Right lobe of liver (tissue), 6 donors: ENCODE data around the gene ATP8B3. TPM values are rescaled to one million over a fixed set of nuclear protein-coding genes. Genes with fewer than 3 reads are reported as not detected.

Source experiments
- ATAC-seq, 4 donors: fragments of 200-7000 bp; cut with Tn5 transposase; one replicate each; pipeline ENCODE4 v1.9.1; 2020; ENCODE audit warnings: mild to moderate bottlenecking in 4 of 4, moderate library complexity in 4 of 4
- DNase-seq, 3 donors: peaks; one replicate each; pipeline ENCODE4 v3.0.0-alpha.2; 2020
- H3K27ac ChIP-seq, 3 donors: fragments of 200-600 bp; one replicate each; pipeline ENCODE4 v1.8.0; 2022
- H3K27me3 ChIP-seq, 2 donors: fragments of 200-600 bp; one replicate each; pipeline ENCODE4 v1.8.0; 2022
- H3K36me3 ChIP-seq, 4 donors: fragments of 200-600 bp; sonication (generic) in 1 of 4; one replicate each; pipeline versions ENCODE4 v1.5.1 to v1.8.0; 2017 to 2022; ENCODE audit warnings: control low read depth in 1 of 4
- H3K4me1 ChIP-seq, 4 donors: fragments of 200-600 bp; sonication (generic) in 1 of 4; one replicate each; pipeline versions ENCODE4 v1.5.1 to v1.8.0; 2017 to 2022; ENCODE audit warnings: control low read depth in 1 of 4
- H3K4me3 ChIP-seq, 3 donors: fragments of 200-600 bp; one replicate each; pipeline ENCODE4 v1.8.0; 2022
- H3K9me3 ChIP-seq, 4 donors: fragments of 200-600 bp; sonication (generic) in 1 of 4; one replicate each; pipeline versions ENCODE4 v1.5.1 to v1.8.0; 2017 to 2022; ENCODE audit warnings: control low read depth in 1 of 4
- POLR2A ChIP-seq: fragments of 450-650 bp; IDR thresholded peaks from one replicate; pipeline ENCODE4 v1.6.1; 2017; ENCODE audit warnings: antibody characterized with exemption, mild to moderate bottlenecking
- WGBS: methylation state at CpG from one replicate; pipeline ENCODE4 v1.1.6; 2018; ENCODE audit warnings: low coverage, low lambda C conversion rate; ENCODE audit not compliant: insufficient coverage; ENCODE audit errors: missing lambda C conversion rate; 5-methylcytosine and 5-hydroxymethylcytosine counted together
- intact Hi-C, 2 donors: fragments of 100-400 bp; cut with DNase I; formaldehyde crosslinking; loops; one replicate each; pipeline versions ENCODE4 v1.11.2 to v1.14.1; 2022
- total RNA-seq, 6 experiments: library from RNA; depleted of rRNA in 2 of 6; stranded (reverse); fragments of >200 nt in 2 of 6; fragmentation: NEBNext Ultra II Directional in 3 of 6; extraction: Animal tissue kit (Norgen Biotek cat#: 25700) in 3 of 6; gene quantifications; one replicate each; pipeline versions ENCODE4 v1.1.0 to v1.2.4, GENCODE V29; 2016 to 2023
- TF ChIP-seq, protein P1 (sequence below), 4 donors: fragments of 200-600 bp in 3 of 4; fragments of 450-650 bp in 1 of 4; IDR thresholded peaks; one replicate each; pipeline versions ENCODE4 v1.5.1 to v1.8.0; 2016 to 2022; ENCODE audit warnings: antibody characterized with exemption in 4 of 4, mild to moderate bottlenecking in 2 of 4
- donor health status: DM: no; HTN: yes; CAD: no.
- donor health status: DM: no; HTN: no; CAD: no.
- donor health status: DM: no; HTN: no; CAD: no.
- donor health status: DM: no; HTN: yes; CAD: no.
- donor health status: DM: no; HTN: yes; CAD: no.

ATP8B3 gene
- total RNA-seq, 6 experiments from 2014 or later, result 0.86 to 5.7 (median 3.1) TPM

- no peak overlapping the region for H3K4me3 ChIP-seq
- no peak for TF ChIP-seq POLR2A
- TF ChIP-seq, protein P1, sequence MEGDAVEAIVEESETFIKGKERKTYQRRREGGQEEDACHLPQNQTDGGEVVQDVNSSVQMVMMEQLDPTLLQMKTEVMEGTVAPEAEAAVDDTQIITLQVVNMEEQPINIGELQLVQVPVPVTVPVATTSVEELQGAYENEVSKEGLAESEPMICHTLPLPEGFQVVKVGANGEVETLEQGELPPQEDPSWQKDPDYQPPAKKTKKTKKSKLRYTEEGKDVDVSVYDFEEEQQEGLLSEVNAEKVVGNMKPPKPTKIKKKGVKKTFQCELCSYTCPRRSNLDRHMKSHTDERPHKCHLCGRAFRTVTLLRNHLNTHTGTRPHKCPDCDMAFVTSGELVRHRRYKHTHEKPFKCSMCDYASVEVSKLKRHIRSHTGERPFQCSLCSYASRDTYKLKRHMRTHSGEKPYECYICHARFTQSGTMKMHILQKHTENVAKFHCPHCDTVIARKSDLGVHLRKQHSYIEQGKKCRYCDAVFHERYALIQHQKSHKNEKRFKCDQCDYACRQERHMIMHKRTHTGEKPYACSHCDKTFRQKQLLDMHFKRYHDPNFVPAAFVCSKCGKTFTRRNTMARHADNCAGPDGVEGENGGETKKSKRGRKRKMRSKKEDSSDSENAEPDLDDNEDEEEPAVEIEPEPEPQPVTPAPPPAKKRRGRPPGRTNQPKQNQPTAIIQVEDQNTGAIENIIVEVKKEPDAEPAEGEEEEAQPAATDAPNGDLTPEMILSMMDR (IDR thresholded peaks at IDR 0.05), result no peak
- no peaks in the 10 kb centered on the region for H3K27me3 ChIP-seq
- ATAC-seq, result no peak
- intact Hi-C loops, result no loop called here
- H3K27ac ChIP-seq, result no peak overlapping the region
- DNase-seq, result no peak
- peaks cover 0 to 56% (median 24%) of the 10 kb centered on the region in 4 donors for H3K36me3 ChIP-seq
- peaks cover 0 to 14% (median 5%) of the 10 kb centered on the region in 4 donors for H3K4me1 ChIP-seq
- no peaks in the 10 kb centered on the region for H3K9me3 ChIP-seq
- no CpG with 5 or more reads among the region's 19 CpGs for WGBS
Observed at GRCh38 chr19:1822210-1822609, 10.1 kb upstream of the ATP8B3 start.

DNA sequence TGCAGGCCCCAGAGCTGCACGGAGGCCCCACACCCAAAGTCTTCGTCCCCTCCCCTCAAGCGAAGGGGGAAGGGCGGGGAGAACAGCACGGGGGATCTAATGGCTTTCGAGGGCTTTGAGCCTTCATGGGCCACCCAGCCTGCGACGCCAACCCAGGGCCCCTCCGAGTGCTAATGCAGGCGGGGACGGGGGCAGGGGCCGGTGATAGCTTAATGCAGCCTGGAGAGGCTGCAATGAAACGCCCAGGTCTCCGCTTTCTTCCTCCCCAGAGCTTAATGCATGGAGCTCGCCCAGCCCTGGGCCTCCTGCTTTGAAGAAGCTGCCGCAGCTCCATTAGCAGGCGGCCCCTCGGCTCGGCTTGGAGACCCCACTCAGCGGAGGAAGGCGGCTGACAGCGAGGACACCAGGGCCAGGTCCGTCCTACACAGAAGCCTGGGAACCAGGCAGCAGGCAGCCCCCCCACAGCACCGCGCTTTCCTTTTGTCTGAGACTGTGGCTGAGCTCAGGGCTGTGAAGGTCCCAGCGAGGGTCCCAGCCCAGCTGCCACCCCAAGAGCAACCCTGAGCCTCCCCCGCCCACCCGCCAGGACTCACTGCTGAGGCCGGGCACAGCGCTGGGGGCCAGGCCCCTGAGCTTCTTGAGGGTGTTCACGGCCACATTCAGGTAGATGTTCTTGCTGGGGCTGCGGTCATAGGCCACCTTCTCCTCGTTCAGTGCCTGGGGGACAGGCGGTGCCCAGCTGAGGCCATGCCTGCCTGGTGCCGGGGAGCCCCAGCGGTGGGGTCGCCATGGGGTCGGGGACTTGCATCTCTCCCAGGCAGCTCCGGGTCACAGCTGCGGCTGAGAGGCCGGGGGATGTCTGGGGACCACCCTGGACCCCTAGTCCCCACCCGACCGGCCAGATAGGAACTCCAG, 7.5 kb upstream of the ATP8B3 start:
- DNase-seq, result no peak
- Histone ChIP-seq H3K27ac (no peak overlapping the region), H3K4me1 (no peaks in the 10 kb centered on the region), H3K4me3 (no peak overlapping the region), H3K27me3 (no peaks in the 10 kb centered on the region), H3K9me3 (no peaks in the 10 kb centered on the region), H3K36me3 (peaks cover 0 to 78% (median 34%) of the 10 kb centered on the region in 4 donors)
- no peak for ATAC-seq
- WGBS, result no CpG with 5 or more reads among the region's 43 CpGs
- intact Hi-C loops, result no loop called here
- TF ChIP-seq, protein P1 (IDR thresholded peaks at IDR 0.05), result no peak
- TF ChIP-seq POLR2A, result no peak

DNA sequence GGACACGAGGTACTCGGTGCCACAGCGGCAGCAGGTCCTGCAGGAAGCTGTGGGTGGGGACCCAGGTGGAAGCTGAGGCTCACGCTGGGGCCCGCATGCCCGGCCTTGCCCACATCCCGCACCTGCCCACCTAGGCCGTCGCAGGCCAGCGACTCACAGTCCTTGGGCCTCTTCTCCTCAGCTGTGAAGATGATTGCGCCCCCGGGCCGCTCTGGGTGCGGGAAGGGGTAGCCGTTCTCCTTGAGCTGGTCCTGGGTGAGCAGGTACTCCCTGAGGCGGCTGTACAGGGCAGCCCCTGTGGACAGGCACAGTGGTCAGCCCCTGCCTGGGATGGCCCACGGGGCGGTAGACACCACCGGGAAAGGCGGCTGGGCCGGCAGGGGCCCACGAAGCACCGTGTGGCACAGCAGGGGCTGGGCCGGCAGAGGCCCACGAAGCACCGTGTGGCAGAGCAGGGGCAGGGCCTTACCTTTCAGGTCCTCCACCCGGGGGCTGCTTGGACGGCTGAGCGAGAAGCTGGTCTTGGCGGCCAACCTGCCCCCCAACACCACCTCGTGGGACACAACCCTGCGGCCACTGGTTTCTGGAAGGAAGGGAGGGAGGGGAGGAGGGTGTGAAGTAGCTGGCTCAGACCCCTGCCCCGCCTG, 6.6 kb upstream of the ATP8B3 start:
- ATAC-seq (no peak), DNase-seq (no peak)
- Histone ChIP-seq H3K36me3 (peaks cover 0 to 69% (median 34%) of the 10 kb centered on the region in 4 donors), H3K27ac (no peak overlapping the region), H3K27me3 (no peaks in the 10 kb centered on the region), H3K4me3 (no peak overlapping the region), H3K4me1 (no peaks in the 10 kb centered on the region), H3K9me3 (no peaks in the 10 kb centered on the region)
- WGBS, result 100% methylated on average over 1 of the region's 33 CpGs
- intact Hi-C loops, result no loop called here
- TF ChIP-seq, protein P1 (IDR thresholded peaks at IDR 0.05), result no peak
- TF ChIP-seq POLR2A, result no peak

DNA sequence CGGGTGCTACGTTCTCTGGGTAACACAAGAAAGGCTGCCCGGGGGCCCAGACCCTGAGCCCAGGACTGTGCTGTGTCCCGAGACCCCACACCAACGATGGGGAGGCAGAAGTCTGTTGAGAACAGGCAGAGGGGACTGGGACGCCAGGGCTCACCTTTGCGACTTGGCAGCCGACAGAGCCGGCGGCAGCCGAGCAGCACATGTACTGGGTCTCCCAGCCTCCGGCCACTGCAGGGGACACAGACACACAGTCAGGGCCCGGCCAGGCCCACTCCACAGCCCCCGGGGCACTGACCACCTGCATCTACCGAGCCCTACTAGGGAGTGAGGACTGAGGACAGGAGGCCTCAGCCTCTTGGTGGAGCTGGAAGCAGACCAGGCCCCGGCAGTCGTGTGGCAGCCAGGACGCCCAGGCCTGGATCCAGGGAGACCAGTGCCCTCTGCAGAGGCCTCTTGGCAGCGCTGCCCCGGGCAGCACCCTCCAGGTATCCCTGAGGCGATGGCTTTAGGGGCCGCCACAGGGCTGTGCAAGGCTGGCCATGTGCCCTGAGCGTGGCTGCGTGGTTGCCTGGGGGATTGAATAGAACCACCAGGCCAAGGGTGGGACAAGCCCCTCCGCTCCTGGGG, 5.6 kb upstream of the ATP8B3 start:
- H3K27me3 ChIP-seq, result no peaks in the 10 kb centered on the region
- no peaks in the 10 kb centered on the region for H3K9me3 ChIP-seq
- peaks cover 0 to 64% (median 33%) of the 10 kb centered on the region in 4 donors for H3K36me3 ChIP-seq
- DNase-seq (no peak), ATAC-seq (no peak)
- intact Hi-C loops, result no loop called here
- TF ChIP-seq, protein P1 (IDR thresholded peaks at IDR 0.05), result no peak
- TF ChIP-seq POLR2A, result no peak
- no peak overlapping the region for H3K27ac ChIP-seq
- no peak overlapping the region for H3K4me3 ChIP-seq
- WGBS, result no CpG with 5 or more reads among the region's 25 CpGs
- H3K4me1 ChIP-seq, result peaks cover 0 to 6% (median 0%) of the 10 kb centered on the region in 4 donors
